GM23248 (cell line): ENCODE results near the gene NBDY.

ENCODE experiments used
- EZH2 ChIP-seq: fragments of 200-600 bp; sonication (generic); IDR thresholded peaks from 2 replicates; pipeline ENCODE4 v1.6.1; 2018; ENCODE audit warnings: antibody characterized with exemption, mild to moderate bottlenecking; ENCODE audit not compliant: insufficient read depth, poor library complexity, severe bottlenecking
- EZH2phosphoT487 ChIP-seq: fragments of 200-600 bp; sonication (generic); IDR thresholded peaks from 2 replicates; pipeline ENCODE4 v1.6.1; 2018; ENCODE audit warnings: antibody characterized with exemption, moderate library complexity, mild to moderate bottlenecking, low read depth; ENCODE audit not compliant: insufficient read depth

GRCh38 chrX:56736219-56736618, 7.2 kb downstream of the NBDY start:
- no peak for TF ChIP-seq EZH2
- no peak for TF ChIP-seq EZH2phosphoT487
